ENCODE results near the gene FIBIN. TPM values are rescaled to one million over a fixed set of nuclear protein-coding genes. Genes with fewer than 3 reads are reported as not detected.
A peak's percentile ranks its signal among the peaks of the same experiment; 100 is the strongest.
"Not testable (repeated sequence)": the region's sequence is repeated elsewhere in the genome, so short reads cannot be mapped to it uniquely, and the experiment has no call there.

Gene FIBIN
- total RNA-seq = 7.8 and 24.5 TPM in 2 replicates

GRCh38 chr11:26993965-26994457 lies at the start of gene FIBIN:
Gene FIBIN, plus strand, starts transcription at chr11:26994112. Its CDS starts 415 bp downstream, at chr11:26994527.
- no peak for DNase-seq (ENCODE audit: low read depth)

GRCh38 chr11:26944866-26945664 lies 48.8 kb upstream of the FIBIN start:
- DNase-seq (ENCODE audit: low read depth) = no peak

GRCh38 chr11:26946257-26946716 lies 47.6 kb upstream of the FIBIN start:
- DNase-seq (ENCODE audit: low read depth) = peak; percentile 77

- DNase-seq (ENCODE audit: low read depth) = peak; percentile 93
Measured at GRCh38 chr11:26947379-26947844, 46.5 kb upstream of the FIBIN start.

GRCh38 chr11:26947904-26948639 lies 45.8 kb upstream of the FIBIN start:
- DNase-seq (ENCODE audit: low read depth) = peak; percentile 32

GRCh38 chr11:26948881-26949280 lies 45.0 kb upstream of the FIBIN start:
- DNase-seq (ENCODE audit: low read depth) = no peak

GRCh38 chr11:26949846-26950245 lies 44.1 kb upstream of the FIBIN start:
- no peak for DNase-seq (ENCODE audit: low read depth)

GRCh38 chr11:26950260-26950719 lies 43.6 kb upstream of the FIBIN start:
- peak; percentile 61 for DNase-seq (ENCODE audit: low read depth)

- DNase-seq (ENCODE audit: low read depth) = no peak
Measured at GRCh38 chr11:26951809-26952515, 42.0 kb upstream of the FIBIN start.

- DNase-seq (ENCODE audit: low read depth) = no peak
Measured at GRCh38 chr11:26953770-26954392, 40.0 kb upstream of the FIBIN start.

- DNase-seq (ENCODE audit: low read depth) = no peak
Measured at GRCh38 chr11:26958005-26958701, 35.8 kb upstream of the FIBIN start.

GRCh38 chr11:26958702-26959049 lies 35.2 kb upstream of the FIBIN start:
- DNase-seq (ENCODE audit: low read depth) = no peak

- DNase-seq (ENCODE audit: low read depth) = no peak
Measured at GRCh38 chr11:26960281-26960680, 33.6 kb upstream of the FIBIN start.

- DNase-seq (ENCODE audit: low read depth) = no peak
Measured at GRCh38 chr11:26963764-26964163, 30.1 kb upstream of the FIBIN start.

- no peak for DNase-seq (ENCODE audit: low read depth)
Measured at GRCh38 chr11:26964339-26964738, 29.6 kb upstream of the FIBIN start.

GRCh38 chr11:26964847-26965485 lies 28.9 kb upstream of the FIBIN start:
- DNase-seq (ENCODE audit: low read depth) = not testable (repeated sequence)

GRCh38 chr11:26971961-26972360 lies 22.0 kb upstream of the FIBIN start:
- no peak for DNase-seq (ENCODE audit: low read depth)

- no peak for DNase-seq (ENCODE audit: low read depth)
Measured at GRCh38 chr11:26974069-26974783, 19.7 kb upstream of the FIBIN start.

- DNase-seq (ENCODE audit: low read depth) = no peak
Measured at GRCh38 chr11:26974996-26975395, 18.9 kb upstream of the FIBIN start.

GRCh38 chr11:26976389-26976788 lies 17.5 kb upstream of the FIBIN start:
- DNase-seq (ENCODE audit: low read depth) = peak; percentile 40
